ENCODE results near the gene ZNF750. TPM values are rescaled to one million over a fixed set of nuclear protein-coding genes. Genes with fewer than 3 reads are reported as not detected.

The ZNF750 gene
- total and polyA plus RNA-seq, 2 experiments from 2014 or later, result 0.13 to 0.17 TPM

GRCh38 chr17:82803185-82803584, 36.6 kb downstream of the ZNF750 start (continued):
- TF ChIP-seq ETS1 (IDR thresholded peaks at IDR 0.05) (no peak), CREB1 (CRISPR knock-in tag; IDR thresholded peaks at IDR 0.05; ENCODE audit: low read depth) (no peak), EZH2phosphoT487 (IDR thresholded peaks at IDR 0.05; ENCODE audit: unreplicated experiment) (no peak), EZH2 (IDR thresholded peaks at IDR 0.05; ENCODE audit: low read depth, unreplicated experiment) (no peak), CTCF (conservative IDR thresholded peaks at IDR 0.05; ENCODE audit: low read depth in 2 of 2) (no peak)

GRCh38 chr17:82802075-82802780, 37.6 kb downstream of the ZNF750 start:
- ATAC-seq (no peak), DNase-seq (ENCODE audit: low spot score) (no peak)
- no peak for TF ChIP-seq CREB1 (CRISPR knock-in tag; IDR thresholded peaks at IDR 0.05; ENCODE audit: low read depth)
- no peak for TF ChIP-seq EZH2 (IDR thresholded peaks at IDR 0.05; ENCODE audit: low read depth, unreplicated experiment)
- TF ChIP-seq CTCF (conservative IDR thresholded peaks at IDR 0.05; ENCODE audit: low read depth in 2 of 2), result no peak
- TF ChIP-seq POLR2AphosphoS5 (IDR thresholded peaks at IDR 0.05; ENCODE audit: low read depth), result no peak
- no peak for TF ChIP-seq ZNF462 (CRISPR knock-in tag; IDR thresholded peaks at IDR 0.05)
- TF ChIP-seq ZNF114 (CRISPR knock-in tag; IDR thresholded peaks at IDR 0.05), result no peak
- TF ChIP-seq STAT1 (IDR thresholded peaks at IDR 0.05; ENCODE audit: unreplicated experiment), result no peak
- Histone ChIP-seq H2AFZ (no peak overlapping the region), H3K27me3 (ENCODE audit: insufficient read depth) (no peaks in the 10 kb centered on the region), H3K36me3 (ENCODE audit: insufficient read depth) (peaks cover 14% of the 10 kb centered on the region; the same call in 1 of the 2 replicates), H3K4me1 (ENCODE audit: insufficient read depth) (no peaks in the 10 kb centered on the region), H3K27ac (ENCODE audit: low read depth) (peak overlapping the region; percentile 85), H3F3A (replicated peaks; ENCODE audit: low read depth) (no peaks in the 10 kb centered on the region), H3K9me2 (ENCODE audit: insufficient read depth) (no peaks in the 10 kb centered on the region), H3K4me2 (no peak overlapping the region), H3K79me2 (replicated peaks; ENCODE audit: insufficient read depth) (peaks cover 36% of the 10 kb centered on the region), H4K20me1 (replicated peaks; ENCODE audit: insufficient read depth) (no peaks in the 10 kb centered on the region; the same call in 1 of the 2 replicates), H3K4me3 (no peak overlapping the region)
- Mint-ChIP-seq H3K27me3 (ENCODE audit: insufficient read depth, low read depth, poor library complexity) (peaks cover 15% of the 10 kb centered on the region), H3K4me1 (peaks cover 10% of the 10 kb centered on the region), H3K27ac (no peak overlapping the region), H3K4me3 (no peak overlapping the region), H3K36me3 (ENCODE audit: low read depth) (peaks cover 56% of the 10 kb centered on the region), H3K9me3 (peaks cover 32% of the 10 kb centered on the region)

Data from GM23338 (cell line).